ENCODE results near the gene MIB2. TPM values are rescaled to one million over a fixed set of nuclear protein-coding genes. Genes with fewer than 3 reads are reported as not detected.
A peak's percentile ranks its signal among the peaks of the same experiment; 100 is the strongest.

MIB2 gene
- total RNA-seq, 2 experiments from 2014 or later: 58.3 to 59.4 TPM

DNA sequence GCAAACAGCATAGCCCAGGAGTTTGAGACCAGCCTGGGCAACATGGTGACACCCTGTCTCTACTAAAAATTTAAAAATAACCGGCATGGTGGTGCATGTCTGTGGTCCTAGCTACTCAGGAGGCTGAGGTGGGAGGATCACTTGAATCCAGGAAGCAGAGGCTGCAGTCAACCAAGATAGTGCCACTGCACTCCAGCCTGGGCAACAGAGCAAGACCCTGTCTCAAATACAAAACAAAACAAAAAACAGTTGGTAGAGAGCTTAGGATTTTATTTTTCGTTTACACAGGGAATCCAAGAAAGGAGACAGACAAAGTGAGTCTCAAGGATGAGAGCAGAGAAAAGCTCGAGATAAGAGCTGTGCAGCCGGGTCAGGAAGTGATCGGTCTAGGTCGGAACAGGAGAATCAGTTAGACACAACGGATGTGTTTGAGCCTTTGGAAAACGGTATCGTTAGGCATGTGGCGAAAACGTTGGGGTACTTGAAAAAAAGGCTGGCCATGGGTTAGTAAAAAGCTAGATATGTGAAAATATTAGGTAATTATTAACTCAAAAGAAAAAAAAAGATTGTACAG is 1.7 kb upstream of the MIB2 start:
- H3K27ac Mint-ChIP-seq: peak overlapping the region; percentile 100
- intact Hi-C loops (cut with DNase I, micrococcal nuclease): loop anchor here (1.0 to 2.0 kb wide), 2 partner anchors 17 to 39 kb away; partner anchors contain the start of gene SSU72 (in 1 of the 2)
- H3K9me3 ChIP-seq (ENCODE audit: control insufficient read depth in 1 of 2, insufficient read depth in 1 of 2, low read length in 2 of 2): no peaks in the 10 kb centered on the region
- H3K4me3 Mint-ChIP-seq: peak overlapping the region; percentile 97
- H3K36me3 Mint-ChIP-seq (ENCODE audit: low read depth): peaks cover 21% of the 10 kb centered on the region
- peaks cover 32% of the 10 kb centered on the region for H3K4me1 ChIP-seq (ENCODE audit: insufficient read depth, low read length)
- no peak for DNase-seq
- no peak for ATAC-seq (ENCODE audit: poor library complexity)
- ChIA-PET POLR2A (interaction anchor here (0.9 to 4.3 kb wide), 11 partner anchors 9 to 296 kb away, joined by 4 to 137 read pairs (median 12); partner anchors contain the start of genes CCNL2, FNDC10, MMP23B and MRPL20), CTCF (interaction anchor here (0.6 to 1.0 kb wide), 3 partner anchors 16 to 296 kb away, joined by 3 to 4 read pairs (median 3); no protein-coding TSS in a partner anchor)
- no peaks in the 10 kb centered on the region for H3K36me3 ChIP-seq (ENCODE audit: insufficient read depth, low read length)
- H3K27me3 ChIP-seq (ENCODE audit: control insufficient read depth in 1 of 2, insufficient read depth in 2 of 2, low read length in 2 of 2): no peaks in the 10 kb centered on the region
- no peaks in the 10 kb centered on the region for H3K9me3 Mint-ChIP-seq
- no peaks in the 10 kb centered on the region for H3K27me3 Mint-ChIP-seq
- TF ChIP-seq, protein P1, sequence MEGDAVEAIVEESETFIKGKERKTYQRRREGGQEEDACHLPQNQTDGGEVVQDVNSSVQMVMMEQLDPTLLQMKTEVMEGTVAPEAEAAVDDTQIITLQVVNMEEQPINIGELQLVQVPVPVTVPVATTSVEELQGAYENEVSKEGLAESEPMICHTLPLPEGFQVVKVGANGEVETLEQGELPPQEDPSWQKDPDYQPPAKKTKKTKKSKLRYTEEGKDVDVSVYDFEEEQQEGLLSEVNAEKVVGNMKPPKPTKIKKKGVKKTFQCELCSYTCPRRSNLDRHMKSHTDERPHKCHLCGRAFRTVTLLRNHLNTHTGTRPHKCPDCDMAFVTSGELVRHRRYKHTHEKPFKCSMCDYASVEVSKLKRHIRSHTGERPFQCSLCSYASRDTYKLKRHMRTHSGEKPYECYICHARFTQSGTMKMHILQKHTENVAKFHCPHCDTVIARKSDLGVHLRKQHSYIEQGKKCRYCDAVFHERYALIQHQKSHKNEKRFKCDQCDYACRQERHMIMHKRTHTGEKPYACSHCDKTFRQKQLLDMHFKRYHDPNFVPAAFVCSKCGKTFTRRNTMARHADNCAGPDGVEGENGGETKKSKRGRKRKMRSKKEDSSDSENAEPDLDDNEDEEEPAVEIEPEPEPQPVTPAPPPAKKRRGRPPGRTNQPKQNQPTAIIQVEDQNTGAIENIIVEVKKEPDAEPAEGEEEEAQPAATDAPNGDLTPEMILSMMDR (IDR thresholded peaks at IDR 0.05): no peak
- H3K4me3 ChIP-seq (ENCODE audit: low read length): peak overlapping the region; percentile 87
- H3K27ac ChIP-seq (ENCODE audit: low read depth in 1 of 2, low read length in 2 of 2): peak overlapping the region in 1 of 2 donors; percentile 99
- H3K4me1 Mint-ChIP-seq (ENCODE audit: low read depth): peaks cover 28% of the 10 kb centered on the region

DNA sequence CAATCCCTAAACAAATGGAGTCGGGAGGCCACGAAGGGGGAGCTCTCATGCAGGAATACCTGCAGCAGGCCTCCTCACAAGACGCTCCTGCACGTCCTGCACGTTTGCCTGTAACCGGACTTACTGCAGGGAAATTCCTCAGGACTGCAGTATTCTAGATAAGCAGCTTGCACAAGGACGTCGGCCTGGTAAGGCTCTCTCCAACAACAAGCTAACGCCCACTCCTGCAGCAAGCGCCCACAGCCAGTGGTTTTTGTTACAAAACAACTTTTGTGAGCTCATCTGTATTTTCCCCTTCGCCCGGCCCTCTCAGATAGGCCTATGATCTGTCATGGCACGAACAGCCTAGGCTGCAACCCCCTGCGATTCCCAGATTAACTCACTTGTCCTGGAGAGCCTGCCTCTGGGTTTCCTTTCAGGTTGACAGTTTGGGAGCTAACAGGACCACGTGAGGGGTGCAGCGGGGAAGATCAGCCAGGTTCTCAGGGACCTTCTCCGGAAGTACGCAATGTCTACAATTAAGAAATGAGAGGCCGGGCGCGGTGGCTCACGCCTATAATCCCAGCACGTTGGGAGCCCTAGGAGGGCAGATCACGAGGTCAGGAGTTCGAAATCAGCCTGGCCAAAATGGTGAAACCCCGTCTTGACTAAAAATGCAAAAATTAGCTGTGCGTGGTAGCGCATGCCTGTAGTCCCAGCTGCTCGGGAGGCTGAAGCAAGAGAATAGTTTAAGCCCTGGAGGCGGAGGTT is 921 bp upstream of the MIB2 start:
- Mint-ChIP-seq H3K4me3 (peak overlapping the region; percentile 97), H3K36me3 (ENCODE audit: low read depth) (peaks cover 21% of the 10 kb centered on the region), H3K9me3 (no peaks in the 10 kb centered on the region), H3K4me1 (ENCODE audit: low read depth) (peaks cover 28% of the 10 kb centered on the region), H3K27ac (peak overlapping the region; percentile 100), H3K27me3 (no peaks in the 10 kb centered on the region)
- H3K4me3 ChIP-seq (ENCODE audit: low read length): peak overlapping the region; percentile 87
- H3K27ac ChIP-seq (ENCODE audit: low read depth in 1 of 2, low read length in 2 of 2): peak overlapping the region; percentile 87 to 99
- peaks cover 32% of the 10 kb centered on the region for H3K4me1 ChIP-seq (ENCODE audit: insufficient read depth, low read length)
- no peaks in the 10 kb centered on the region for H3K36me3 ChIP-seq (ENCODE audit: insufficient read depth, low read length)
- ATAC-seq (ENCODE audit: poor library complexity) (peak; percentile 49), DNase-seq (peak in 13 of 14 experiments; percentile 40 to 87 (median 64))
- ChIA-PET CTCF (interaction anchor here (1.0 to 1.3 kb wide), 2 partner anchors 16 to 295 kb away, joined by 4 read pairs; no protein-coding TSS in a partner anchor), POLR2A (interaction anchor here (0.6 to 4.3 kb wide), 18 partner anchors 8 to 295 kb away, joined by 3 to 137 read pairs (median 7); partner anchors contain the start of genes ATAD3A, AURKAIP1, CCNL2 and CDK11A)
- H3K9me3 ChIP-seq (ENCODE audit: control insufficient read depth in 1 of 2, insufficient read depth in 1 of 2, low read length in 2 of 2): no peaks in the 10 kb centered on the region
- intact Hi-C loops (cut with DNase I, micrococcal nuclease): loop anchor here (1.0 to 2.0 kb wide), 2 partner anchors 16 to 40 kb away; partner anchors contain the start of gene SSU72 (in 1 of the 2)
- TF ChIP-seq, protein P1 (IDR thresholded peaks at IDR 0.05): no peak
- no peaks in the 10 kb centered on the region for H3K27me3 ChIP-seq (ENCODE audit: control insufficient read depth in 1 of 2, insufficient read depth in 2 of 2, low read length in 2 of 2)

DNA sequence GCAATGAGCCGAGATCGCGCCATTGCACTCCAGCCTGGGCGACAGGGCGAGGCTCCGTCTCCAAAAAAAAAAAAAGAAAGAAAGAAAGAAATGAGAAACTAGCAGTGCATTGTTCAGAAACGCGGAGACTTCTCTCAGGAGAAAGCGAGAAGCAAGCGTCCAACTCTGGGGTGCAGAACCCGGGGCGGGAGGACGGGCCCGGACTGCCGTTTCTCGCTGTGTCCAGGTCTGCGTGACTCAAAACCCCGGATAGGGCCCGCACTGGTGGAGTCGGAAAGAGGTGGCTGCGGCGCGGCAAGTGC is 395 bp upstream of the MIB2 start:
- Histone ChIP-seq H3K27me3 (ENCODE audit: control insufficient read depth in 1 of 2, insufficient read depth in 2 of 2, low read length in 2 of 2) (no peaks in the 10 kb centered on the region), H3K4me3 (ENCODE audit: low read length) (peak overlapping the region; percentile 87), H3K36me3 (ENCODE audit: insufficient read depth, low read length) (no peaks in the 10 kb centered on the region), H3K27ac (ENCODE audit: low read depth in 1 of 2, low read length in 2 of 2) (peak overlapping the region; percentile 87 to 99), H3K4me1 (ENCODE audit: insufficient read depth, low read length) (peaks cover 32% of the 10 kb centered on the region), H3K9me3 (ENCODE audit: control insufficient read depth in 1 of 2, insufficient read depth in 1 of 2, low read length in 2 of 2) (no peaks in the 10 kb centered on the region)
- DNase-seq (no peak), ATAC-seq (ENCODE audit: poor library complexity) (peak; percentile 10)
- TF ChIP-seq, protein P1 (IDR thresholded peaks at IDR 0.05): no peak
- H3K36me3 Mint-ChIP-seq (ENCODE audit: low read depth): peaks cover 21% of the 10 kb centered on the region
- H3K4me1 Mint-ChIP-seq (ENCODE audit: low read depth): peaks cover 28% of the 10 kb centered on the region
- H3K27ac Mint-ChIP-seq: peak overlapping the region; percentile 100
- no peaks in the 10 kb centered on the region for H3K9me3 Mint-ChIP-seq
- peak overlapping the region; percentile 97 for H3K4me3 Mint-ChIP-seq
- CTCF ChIA-PET: interaction anchor here (1.0 to 1.3 kb wide), 2 partner anchors 15 to 294 kb away, joined by 4 read pairs; no protein-coding TSS in a partner anchor
- POLR2A ChIA-PET: interaction anchor here (0.6 to 4.3 kb wide), 17 partner anchors 8 to 295 kb away, joined by 3 to 137 read pairs (median 10); partner anchors contain the start of genes ATAD3A, AURKAIP1, CCNL2 and CDK11A
- no peaks in the 10 kb centered on the region for H3K27me3 Mint-ChIP-seq
- intact Hi-C loops (cut with DNase I, micrococcal nuclease): loop anchor here (1.0 to 5.0 kb wide), 5 partner anchors 16 to 292 kb away; partner anchors contain the start of genes SSU72 (in 2 of the 2), ATAD3A (in 1 of the 2) and CDK11B (in 1 of the 2)

All from CD4-positive, alpha-beta T cell (primary cell).